GM21381 (cell line): ENCODE data around the gene ADCY7.
"Not testable (repeated sequence)": the region's sequence is repeated elsewhere in the genome, so short reads cannot be mapped to it uniquely, and the experiment has no call there.

Source experiments
- ATAC-seq: cut with Tn5 transposase; IDR thresholded peaks from one replicate; pipeline ENCODE4 v1.9.1; 2021; ENCODE audit warnings: mild to moderate bottlenecking, moderate library complexity; ENCODE audit not compliant: unreplicated experiment

Gene ADCY7

DNA sequence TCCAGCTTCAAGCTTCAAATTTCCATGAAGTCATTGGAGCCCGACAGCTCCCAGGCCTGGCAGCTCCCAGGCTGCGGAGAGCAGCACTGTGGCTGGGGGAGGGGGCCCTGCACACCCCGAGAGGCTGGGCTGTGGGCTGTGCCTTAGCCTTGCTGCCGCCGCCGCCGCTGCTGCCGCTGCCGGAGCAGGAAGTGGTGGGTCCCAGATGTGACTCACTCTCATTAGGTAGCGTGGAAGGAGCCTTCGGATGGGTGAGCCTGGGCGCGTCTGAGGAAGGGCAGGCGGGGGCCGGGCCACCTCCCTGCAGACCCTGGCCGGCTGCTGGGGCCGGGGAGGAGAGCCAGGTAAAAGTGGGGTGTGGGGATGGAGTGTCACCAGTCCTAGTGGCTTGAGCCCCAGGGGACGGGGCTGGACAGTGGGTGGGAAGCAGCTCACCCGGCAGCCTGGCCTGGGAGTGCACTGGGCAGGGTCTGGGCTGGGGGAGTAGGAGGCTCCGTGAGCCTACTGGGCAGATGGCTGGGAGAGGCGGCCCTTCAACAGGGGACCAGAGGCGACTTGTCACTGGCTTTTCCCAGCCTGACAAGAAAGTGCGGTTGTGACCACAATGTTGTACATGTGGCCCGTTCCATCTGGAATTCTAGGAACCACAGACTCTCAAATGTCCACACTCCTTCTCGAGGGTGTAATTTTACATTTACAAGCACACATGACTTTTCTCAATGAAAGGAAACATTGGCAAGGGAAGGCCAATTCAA, at the start of gene ADCY7:
Gene ADCY7, plus strand, starts transcription at position 215 of the 755 bp plus-strand sequence. CDS start 21,629 bp downstream, outside the sequence.
- ATAC-seq, result peak; percentile 76

DNA sequence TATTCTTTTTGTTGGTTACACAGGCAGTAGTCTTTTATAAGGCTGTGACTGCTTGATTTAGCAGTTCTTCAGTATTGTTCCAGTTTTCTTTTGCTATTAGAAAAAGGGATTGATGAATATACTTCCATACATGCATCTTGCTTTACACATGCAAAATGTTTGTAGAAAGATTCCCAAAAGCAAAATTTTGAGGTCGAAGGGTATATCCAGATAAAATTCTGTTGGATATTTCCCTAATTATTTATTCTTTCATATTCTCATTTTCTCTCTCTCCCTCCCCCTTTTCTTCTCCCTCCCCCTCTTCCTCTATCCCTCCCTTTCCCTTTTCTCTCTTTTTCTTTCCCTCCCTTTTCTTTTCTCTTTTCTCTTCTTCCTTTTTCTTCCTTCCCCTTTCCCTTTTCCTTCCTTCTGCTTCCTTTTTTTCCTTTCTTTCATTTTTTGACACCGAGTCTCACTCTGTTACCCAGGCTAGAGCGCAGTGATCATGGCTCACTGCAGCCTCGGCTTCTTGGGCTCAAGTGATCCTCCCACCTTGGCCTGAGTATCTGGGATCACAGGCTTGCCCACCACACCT, 46.9 kb upstream of the ADCY7 start:
- ATAC-seq, result no peak

DNA sequence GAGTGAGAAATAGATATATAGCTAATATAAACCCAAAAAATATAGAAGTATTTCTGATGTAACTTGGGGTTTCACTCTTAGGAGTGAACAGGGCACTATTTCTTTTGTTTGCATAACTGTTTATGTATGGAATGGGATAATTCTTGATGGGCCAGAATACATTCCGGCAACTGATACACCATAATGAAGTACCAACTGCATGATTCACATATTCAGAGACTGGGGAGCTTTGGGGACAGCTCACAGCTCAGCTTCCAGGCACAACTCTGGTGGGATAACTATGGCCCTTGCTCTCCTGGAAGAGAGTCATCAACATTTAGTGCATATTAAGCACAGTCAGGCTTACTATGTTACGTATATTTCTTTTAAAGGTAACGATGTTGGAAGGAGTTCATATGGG, 42.1 kb upstream of the ADCY7 start:
- ATAC-seq, result no peak

DNA sequence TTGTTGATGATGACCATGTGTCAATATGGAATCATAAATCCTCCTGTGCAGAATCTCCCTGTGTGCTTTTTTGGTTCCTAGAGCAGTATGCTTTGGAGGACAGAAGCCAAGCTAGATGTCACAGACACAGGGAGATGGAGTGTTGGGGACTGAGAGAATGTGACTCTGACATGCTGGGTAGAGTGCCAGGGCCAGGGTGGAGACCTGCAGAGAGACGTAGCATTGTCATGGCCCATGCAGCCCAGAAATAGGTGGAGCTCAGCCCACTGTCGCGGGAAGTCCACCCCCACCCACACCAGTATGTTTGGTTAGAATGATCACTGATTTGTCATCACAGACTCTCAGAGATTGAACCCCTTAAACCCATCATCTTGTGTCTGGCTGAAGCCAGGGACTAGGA, 39.2 kb upstream of the ADCY7 start:
- ATAC-seq, result no peak

DNA sequence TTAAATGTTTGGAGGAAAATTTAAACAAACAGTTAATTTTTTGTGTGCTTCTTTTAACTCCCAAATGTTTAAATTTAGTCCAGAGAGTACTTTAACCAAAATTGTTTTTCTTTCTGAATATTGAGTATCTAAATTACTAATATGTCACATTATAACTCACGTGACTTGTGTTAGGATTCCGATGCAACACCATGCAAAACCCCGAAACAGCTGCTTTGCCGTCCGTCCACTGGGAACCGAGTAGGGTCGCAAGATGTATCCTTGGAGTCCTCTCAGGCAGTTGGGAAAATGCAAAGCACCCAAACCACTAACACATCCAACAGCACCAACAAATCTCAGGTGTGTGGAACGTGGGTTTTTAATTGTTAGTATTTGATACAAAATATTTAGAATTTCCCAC, 38.7 kb upstream of the ADCY7 start:
- no peak for ATAC-seq

DNA sequence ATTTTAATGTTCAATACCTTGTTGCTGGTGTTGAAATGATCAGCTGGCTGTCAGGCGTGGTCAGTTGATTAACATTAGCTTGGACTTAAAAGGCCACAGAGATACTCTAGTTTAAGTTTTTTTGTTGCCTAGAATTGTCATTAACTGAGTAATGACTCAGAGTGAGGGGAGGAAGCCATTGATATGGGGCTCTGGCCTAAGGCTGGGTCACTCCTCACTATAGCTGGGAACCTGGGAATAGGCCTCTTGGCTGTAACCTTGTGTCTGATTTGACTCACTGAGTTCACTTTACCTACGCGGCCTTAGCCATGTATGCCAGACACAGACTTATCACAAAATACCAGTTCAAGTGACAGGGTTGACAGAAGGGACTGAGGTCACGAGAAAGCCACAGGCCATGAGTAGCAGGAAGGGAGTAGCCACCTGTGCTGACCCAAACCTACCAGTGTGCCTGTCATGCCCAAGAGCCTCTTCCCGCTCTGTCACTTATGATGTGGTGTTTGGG, 37.9 kb upstream of the ADCY7 start:
- no peak for ATAC-seq

DNA sequence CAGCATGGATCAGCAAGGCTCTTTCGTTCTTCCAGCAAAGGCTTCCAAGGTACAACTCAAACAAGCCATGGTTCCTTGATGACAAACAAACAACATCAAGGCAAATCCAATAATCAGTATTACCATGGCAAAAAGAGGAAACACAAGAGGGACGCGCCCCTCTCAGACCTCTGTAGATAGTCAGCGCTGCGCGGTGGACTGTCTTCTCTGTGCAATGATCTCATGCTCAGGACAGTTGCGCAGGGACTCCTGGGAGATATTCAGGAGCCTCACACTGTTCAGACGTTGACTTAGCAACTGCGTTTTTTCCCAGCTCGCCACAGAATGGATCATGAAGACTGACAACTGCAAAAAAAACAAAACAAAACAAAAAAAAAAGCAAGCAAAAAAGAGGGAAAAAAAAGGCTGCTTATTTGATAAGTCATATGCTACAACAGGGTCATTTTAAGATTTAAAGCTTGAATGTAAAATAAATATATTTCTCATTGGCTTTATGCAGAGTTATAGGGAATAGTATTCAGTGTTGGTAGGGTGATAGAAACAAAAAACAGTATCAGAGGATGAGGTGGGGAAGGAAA, 37.1 kb upstream of the ADCY7 start:
- ATAC-seq, result no peak

DNA sequence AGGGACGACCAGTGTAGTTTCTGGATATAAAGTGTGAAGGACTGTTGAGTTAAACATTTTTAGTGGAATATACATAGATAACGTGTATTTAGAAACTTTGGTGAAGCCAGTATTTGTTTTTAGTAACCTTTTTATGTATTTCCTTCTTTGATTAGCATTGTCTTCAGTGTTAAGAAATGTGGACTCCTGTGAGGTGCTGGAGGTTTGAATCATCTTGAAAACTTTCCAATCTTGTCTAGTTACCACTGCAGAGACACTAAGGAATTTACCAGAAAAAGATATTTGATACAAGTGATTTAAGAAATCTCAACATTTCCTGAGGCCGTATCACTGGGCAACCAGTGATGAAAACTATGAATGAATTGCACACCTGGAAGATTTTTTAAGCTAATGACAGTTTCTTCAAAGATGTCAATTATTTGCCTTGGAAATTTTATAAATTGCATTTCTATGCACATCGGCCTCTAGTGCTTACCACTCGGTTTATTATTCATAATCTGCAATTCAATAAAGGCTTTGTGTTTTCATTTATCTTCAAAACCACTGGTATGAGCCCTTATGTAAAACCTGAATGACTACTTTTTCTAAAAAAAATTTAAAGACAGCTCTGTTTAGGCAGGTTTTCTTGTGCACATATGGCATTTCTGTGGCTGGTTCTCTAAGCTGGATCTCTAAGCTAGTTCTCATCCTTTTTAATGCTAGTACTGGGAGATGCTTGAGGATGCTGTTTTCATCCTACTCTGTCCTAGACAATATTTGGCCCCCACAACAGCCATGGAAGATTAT, 31.4 kb upstream of the ADCY7 start:
- ATAC-seq, result no peak

DNA sequence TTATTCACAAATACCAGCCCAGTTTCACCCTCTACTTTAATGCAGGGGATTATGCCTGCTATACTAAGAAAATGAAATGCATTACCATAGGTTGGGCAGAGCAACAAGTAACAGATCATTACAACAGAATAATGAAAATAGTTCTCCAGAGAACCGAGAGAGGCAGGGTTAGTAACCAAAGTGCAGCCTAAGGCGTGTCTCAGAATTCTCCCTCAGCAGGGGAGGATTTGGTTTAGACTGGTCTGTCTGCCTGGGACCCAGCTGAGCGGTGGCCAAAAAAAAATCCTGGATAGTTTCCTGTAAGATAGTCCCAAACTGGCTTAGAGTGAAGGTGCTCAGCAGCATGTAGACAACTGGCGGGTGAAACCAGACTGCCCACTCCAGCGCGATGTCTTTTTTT, 30.8 kb upstream of the ADCY7 start:
- ATAC-seq, result no peak

DNA sequence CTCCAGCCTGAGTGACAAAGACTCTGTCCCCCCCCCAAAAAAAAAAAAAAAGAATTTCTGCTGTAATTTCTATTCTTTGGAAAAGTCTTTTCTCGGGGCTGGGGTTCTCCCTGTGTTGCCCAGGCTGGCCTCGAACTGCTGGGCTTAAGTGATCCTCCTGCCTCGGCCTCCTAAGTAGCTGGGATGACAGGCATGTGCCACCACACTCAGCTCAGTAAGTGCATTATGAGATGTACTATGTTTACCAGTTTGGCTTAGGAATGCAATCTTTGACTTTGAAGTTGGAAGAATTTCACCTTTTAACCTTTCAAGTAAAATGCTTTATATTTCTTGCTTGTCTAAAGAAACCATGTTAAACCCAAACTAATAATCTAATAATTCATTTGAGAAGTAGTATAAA, 28.0 kb upstream of the ADCY7 start:
- no peak for ATAC-seq

DNA sequence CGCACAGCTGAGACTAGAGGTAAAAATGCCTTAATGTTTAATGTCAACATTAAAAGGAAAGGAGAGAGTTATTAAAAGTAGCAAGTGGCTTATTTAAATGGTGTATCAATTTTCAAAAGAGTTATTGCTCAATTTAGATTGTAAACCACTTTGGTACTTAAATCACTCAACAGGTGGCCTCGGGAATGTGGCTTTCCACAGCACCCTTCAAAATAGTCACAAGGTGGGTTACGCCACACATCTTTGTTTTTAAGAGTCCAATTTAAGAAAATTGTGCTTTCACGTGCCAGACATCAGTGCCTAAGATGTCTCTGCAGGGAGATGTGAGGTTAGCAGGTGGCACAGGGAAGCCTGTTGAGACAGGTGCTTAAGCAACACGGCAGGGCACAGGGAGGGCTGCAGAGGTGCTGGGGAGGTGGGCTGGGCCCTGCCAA, 27.5 kb upstream of the ADCY7 start:
- ATAC-seq, result no peak

DNA sequence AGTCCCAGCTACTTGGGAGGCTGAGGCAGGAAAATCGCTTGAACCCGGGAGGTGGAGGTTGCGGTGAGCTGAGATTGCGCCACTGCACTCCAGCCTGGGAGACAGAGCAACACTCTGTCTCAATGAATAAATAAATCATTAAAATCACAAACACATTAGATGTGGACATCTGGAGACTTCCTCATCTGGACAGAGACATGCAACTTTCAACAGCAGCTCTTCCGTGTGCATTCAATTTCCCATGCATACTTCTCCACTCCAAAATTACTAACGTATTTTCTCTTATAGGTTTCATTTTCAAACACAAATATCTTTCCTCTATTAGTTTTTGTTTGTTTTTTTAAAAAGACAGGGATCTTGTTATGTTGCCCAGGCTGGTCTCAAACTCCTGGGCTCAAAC, 23.3 kb upstream of the ADCY7 start:
- ATAC-seq, result not testable (repeated sequence)

DNA sequence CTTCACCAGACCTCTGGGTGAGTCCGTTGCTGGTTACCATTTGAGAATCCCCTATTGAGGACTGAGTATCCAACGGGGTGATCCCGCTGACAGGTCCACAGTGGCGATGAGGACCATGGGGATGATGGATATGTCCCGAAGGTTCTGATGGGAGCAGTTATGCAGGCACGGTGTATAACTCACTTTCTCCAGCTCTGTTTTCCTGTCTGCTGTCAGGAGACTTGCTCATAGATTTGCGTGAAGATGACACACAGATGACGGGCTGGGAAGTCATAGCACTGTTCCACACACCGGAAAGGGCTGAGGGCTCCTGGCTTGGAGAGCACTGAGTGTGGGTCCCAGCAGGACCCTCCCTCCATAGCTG, 22.2 kb upstream of the ADCY7 start:
- ATAC-seq, result no peak

DNA sequence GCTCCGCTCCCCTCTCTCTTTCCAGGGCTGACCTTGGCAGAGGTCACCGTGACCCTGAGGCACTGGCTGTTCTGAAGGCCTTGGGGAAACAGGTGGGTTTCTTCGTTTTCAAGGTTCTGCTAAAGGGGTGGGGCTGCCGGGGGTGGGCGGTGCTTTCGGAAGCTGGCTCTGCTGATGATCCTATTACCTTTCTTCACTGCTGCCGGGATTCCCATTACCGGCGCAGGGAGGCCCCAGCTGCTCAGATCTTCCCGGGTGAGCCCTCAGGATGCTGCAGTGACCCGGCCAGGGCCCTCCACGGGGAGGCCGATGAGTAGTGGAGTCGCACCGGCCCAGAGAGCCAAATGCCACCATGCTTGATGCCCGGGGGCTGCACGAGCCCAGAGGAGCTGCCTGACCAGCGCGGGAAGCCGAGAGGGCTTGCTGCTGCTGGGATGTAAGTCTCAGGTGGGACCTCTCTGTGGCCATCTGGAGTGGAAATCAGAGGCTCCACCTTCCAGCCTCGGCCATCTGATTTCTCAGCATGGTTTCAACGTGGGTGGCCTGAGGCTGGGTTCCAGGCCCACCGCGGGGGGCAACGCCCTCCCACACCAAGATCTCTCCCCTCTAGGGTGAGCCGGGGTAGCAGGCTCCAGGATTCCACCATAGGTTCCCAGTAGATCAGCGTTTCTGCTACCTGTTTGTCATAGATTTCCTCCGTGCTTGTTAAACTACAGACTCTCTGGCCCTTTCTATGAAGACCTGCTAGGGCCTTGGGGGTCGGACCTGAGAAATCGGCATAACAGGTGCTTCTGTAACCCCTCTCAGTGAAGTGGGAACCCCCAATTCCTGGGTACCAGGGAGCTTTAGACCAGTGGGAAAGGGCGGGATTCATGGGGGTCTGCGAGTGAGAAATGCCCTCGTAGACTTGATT, 21.6 kb upstream of the ADCY7 start:
- ATAC-seq, result no peak

DNA sequence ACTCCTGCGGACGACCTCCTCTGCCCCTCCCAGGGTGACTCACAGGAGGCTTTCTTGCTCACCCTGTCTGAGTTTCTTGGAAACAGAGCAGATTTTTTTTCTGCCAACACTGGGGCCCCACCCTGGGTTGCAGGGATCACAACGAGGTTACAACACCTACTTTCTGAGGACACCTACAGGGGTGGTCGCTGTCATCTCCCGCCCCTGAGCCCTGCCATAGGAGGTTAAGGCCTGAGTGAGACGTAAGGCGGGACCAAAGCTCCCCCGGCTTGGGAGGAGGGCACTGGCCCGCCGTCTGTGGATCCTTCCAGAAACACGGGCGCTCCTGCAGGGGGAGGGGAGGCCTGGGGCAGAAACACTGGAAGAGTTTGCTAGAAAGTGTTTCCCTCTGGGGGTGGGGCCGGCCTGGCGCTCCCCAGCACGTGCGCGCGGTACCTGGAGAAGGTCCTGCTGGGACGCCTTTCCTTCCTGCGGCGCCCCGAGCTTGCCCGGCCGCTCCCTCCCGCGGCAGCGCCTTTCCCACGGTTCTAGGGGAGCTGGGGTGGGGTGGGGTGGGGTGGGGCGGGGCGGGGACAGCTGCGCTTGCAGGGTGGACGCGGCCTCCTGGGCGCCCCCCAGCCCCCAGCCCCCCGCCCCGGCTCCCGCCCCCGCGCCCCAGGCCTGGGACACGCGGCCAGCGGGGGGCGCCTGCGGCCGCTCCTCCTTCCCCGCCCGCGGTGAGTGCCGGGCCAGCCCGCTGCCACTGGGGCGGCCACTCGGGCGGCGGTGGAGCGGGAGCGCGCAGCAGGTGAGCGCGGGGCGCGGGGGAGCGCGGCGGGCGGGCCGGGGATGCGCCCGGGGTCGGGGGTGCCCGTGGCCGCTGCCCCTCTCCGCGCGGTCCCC, 20.7 kb upstream of the ADCY7 start:
- ATAC-seq, result peak; percentile 81

DNA sequence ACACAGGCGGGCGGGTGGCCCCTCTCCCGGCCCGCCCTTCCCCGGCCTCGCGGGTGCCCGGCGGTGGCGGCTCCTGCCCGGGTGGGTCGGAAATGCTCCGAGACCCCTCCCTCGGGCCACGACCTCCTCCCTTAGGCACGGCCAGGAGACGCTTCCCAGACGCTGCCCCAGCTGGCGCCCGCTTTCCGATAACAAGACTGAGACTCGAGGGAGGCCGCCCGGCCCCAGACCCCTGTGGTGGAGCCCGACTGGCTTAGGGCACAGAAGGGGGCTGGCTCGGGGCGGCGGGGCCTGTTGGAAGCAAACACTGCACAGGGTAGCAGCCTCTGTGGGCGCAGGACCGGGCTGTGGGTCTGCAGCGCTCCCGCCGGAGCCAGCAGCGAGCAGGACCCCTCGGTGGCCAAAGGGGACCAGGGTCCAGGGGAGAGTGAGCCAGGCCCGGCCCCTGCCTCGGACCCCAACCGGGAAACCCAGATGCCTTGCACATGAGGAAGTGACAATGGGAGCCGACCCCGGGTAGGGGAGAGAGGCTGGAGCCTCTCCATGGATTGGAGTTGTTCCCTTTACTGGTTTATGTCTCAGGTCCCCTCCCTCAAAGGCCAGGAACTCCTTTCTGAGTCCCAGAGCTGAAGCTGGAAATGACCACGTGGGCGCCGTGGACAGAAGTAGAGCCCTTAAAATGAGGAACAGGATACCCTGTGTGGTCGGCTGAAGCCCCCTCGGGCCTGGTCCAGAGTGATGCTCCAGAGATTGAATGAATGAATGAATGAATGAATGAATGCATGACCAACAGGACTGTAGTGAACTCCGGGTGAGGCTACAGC, 19.8 kb upstream of the ADCY7 start:
- ATAC-seq, result peak; percentile 27

DNA sequence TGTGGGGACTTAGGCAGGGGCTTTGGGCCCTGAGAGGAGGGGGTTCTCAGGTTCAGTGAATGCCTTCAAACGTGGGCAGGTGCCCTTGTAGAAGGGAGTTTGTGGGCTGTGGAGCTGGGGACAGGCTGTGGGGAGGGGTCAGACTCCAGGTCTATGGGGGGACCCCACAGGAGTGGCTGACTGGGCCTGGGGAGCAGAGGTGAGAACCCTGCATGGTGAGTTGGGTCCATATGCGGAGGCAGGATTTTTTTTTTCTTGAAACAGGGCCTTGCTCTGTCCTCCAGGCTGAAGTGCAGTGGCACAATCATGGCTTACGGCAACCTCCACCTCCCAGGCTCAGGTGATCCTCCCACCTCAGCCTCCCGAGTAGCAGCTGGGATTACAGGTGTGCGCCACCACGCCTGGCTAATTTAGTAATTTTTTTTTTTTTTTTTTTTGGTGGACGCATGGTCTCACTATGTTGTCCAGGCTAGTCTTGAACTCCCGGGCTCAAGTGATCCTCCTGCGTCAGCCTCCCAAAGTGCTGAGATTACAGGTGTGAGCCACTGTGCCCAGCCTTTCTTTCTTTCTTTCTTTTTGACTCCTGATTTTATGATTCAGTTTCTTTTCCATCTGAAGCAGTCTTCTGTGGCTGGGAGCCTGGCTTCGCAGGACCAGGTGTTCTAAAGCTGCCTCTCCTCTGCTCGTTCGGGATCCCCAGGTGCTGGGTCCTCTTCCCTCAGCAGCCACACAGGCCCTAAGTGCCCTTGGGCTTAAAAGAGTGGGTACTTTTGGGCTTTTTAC, 19.0 kb upstream of the ADCY7 start:
- ATAC-seq, result no peak
